ENCODE results near the gene MRPS16.
"Not testable (repeated sequence)": the region's sequence is repeated elsewhere in the genome, so short reads cannot be mapped to it uniquely, and the experiment has no call there.

Gene MRPS16

DNA sequence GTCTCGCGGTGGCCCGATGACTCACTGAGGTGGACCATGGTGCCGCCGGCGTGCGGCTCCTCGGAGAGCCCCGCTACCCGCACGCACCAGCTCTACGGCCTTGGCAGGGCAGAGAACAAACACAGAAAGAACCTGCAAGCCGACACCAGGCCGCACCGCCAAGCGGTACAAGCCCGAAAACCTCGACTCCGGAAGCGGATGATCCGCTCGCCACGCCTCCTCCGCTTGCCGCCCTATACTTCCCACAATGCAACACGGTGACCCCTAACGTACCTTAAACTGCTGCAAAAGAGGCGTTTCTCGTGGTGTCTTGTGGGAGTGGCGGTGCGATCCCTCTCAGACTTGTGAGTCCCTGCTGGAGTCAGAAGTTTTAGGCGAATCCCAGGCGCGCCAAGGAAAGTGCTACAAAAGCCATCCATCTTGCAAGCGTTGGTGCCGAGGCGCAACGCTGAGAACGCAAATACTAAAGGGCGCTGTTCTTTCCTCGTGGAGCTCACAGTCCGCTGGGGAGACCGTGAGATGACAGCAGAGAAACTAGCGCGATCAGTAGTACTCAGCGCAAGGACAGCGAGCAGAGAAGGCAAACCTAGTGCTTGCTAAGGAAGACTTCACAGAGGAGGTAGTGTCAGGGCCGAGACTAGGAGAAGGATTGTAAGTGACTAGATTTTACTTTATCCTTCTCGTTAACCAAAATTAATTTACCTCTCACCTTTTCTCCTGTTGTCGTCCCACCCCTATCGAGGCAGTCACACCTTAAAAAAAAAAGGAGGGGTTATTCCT is at the start of gene MRPS16:
Gene MRPS16 (minus strand): TSS at position 200 of the 780 bp plus-strand sequence. CDS start 162 bp downstream, at position 38.
- peak; percentile 87 for FAIRE-seq
- DNase-seq (ENCODE audit: low spot score) = peak; percentile 97

DNA sequence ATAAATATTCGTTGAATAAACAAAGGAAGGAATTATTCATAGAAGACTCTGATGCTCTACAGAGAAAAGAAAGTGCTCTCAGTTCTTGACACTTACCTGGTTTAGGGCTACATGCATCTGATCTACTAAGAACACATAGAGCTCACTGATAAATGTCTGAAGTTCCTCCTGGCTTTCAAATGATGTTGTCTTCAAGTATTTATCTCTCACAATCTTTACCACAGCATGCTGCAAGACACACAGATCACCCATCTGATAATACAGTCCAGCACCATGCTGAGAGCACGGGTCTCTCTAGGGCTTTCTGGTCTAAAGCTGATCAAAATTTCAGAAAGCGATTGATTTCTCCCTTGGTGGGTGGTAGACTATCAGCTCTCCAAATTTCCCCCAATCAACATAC is 44.5 kb upstream of the MRPS16 start:
- FAIRE-seq = no peak

DNA sequence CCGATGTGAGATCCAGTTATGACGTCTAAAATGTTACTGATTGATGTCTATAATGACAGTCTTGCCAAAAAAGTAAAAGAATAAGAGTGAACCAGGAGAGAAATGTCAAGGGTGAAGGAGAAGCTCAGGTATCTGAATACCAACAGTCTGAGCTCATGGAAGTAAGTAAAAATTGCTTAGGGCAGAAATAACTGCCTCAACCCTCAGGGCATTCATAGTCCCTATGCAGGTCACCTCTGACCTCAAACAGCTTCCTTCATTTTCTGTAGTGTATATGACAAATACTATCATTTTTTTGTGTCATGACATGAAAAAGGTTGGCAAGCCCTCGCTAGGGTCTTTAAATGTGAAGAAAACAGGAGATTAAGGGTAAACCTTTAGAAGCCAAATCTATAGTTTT is 41.0 kb upstream of the MRPS16 start:
- DNase-seq (ENCODE audit: low spot score) = no peak
- FAIRE-seq = no peak

More for the DNA sequence above, 44.5 kb upstream of the MRPS16 start:
- DNase-seq (ENCODE audit: low spot score) = no peak

DNA sequence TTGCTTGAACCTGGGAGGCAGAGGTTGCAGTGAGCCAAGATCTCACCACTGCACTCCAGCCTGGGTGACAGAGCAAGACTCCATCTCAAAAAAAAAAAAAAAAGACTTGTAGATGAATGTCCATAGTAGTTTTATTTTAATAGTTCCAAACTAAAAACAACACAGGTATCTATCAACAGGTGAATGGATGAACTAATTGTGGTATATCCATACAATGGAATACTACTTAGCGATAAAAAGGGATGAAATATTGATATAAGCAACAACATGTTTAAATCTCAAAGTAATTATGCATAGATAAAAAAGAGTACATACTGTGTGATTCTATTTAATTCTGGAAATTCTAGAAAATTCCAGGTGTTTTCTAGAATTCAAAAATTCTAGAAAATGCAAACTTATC is 37.5 kb upstream of the MRPS16 start:
- DNase-seq (ENCODE audit: low spot score) (no peak), FAIRE-seq (no peak)

DNA sequence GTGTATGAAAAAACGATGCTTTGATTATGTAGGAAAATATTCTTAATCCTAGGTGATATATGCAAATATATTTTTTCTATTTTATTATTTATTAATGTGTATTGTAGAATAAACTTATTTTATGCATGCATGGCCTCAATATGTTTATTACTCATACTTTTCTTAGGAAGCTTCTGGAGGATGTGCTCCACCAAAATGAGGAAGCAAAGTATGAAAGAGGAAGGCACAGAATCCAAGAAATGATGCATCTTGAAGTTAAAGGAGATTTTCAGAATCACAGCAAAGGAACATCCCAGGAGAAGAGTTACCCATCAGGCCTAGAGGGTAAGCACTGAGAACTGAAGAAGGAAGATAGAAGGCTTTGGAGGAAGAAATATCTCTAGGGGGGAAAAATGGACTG is 35.0 kb upstream of the MRPS16 start:
- DNase-seq (ENCODE audit: low spot score) (no peak), FAIRE-seq (no peak)

DNA sequence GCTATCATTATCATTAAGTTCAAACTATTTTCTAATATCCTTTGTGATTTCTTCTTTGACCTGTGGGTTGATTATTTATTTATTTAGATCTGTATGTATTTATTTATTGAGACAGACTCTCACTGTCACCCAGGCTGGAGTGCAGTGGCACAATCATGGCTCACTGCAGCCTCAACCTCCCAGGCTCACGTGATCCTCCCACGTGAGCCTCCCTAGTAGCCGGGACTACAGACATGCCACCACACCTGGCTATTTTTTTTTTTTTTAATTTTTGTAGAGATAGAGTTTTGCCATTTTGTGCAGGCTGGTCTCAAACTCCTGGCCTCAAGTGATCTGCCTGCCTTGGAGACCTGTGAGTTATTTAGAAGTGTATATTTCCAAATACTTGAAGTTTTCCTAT is 28.7 kb upstream of the MRPS16 start:
- no peak for DNase-seq (ENCODE audit: low spot score)

DNA sequence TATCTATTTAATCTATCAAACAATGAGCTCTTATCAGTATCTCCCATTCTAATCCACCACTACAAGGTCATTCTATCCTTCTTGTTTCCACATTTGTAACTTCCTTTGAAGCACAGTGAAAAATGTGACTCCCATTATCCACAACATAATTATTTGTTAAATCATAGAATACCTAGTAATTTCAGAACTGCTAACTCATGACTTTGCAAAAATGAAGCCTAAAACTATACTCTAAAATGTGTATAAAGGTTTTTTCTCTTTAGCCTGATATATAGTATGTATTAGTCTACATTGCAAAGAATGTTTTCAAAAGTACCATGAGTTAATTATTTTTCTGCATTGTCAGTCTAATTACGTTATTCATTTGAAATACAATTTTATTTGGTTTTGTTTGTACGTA is 12.0 kb upstream of the MRPS16 start:
- DNase-seq (ENCODE audit: low spot score) (no peak), FAIRE-seq (no peak)

More for the DNA sequence above, 28.7 kb upstream of the MRPS16 start:
- FAIRE-seq = no peak

DNA sequence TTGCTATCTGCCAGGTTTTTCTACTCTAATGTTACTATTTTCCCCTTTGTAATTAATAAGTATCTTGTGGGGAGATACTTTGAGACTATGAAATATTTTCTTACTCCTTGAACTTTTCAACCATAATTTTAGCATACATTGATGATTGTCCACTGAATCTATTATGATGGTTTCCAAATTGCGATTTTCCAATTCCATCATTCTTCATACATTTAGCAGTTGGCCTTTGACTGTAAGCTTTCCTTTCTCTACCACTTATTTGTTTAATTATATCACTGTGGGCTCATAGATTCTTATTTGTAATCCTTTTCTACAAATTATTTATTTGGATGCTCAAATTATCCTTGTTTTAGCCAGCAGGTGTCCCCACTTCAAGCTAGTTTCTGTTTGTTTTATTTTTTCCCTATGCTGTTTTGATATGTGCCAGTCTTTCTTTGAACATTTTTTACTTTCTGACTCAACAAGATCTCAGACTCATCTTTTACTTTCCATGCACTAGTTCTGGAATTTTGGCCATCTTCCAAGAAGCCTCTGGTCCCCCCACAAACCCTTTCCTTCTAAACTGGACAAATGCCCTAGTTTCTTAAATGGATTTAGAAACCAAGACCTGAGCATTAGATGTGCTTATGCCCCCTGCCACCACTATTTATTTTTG is 11.4 kb upstream of the MRPS16 start:
- peak; percentile 40 for DNase-seq (ENCODE audit: low spot score)
- no peak for FAIRE-seq

DNA sequence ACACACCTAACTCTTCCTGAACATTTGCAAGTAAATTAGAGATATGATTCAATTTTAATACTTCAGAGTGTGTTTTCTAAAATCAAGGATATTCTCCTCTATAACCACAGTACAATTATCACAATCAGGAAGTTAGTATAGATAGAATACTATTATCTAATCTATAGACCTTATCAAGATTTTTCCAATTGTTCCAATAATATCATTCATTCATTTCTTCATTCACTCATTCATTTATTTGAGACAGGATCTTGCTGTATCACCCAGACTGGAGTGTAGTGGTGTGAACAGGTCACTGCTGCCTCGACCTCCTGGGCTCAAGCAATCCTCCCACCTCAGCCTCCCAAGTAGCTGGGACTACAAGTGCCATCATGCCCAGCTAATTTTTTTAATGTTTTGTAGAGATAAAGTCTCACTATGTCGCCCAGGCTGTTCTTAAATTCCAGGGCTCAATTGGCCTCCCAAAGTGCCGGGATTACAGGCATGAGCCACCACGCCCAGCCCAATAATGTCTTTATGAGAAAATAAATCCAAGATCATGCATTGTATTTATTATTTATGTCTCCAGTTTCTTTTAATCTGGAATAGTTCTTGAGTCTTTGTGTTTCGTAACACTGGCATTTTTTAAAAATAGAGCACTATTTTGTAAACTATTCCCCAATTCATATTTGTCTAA is 10.6 kb upstream of the MRPS16 start:
- no peak for FAIRE-seq
- DNase-seq (ENCODE audit: low spot score) = no peak

DNA sequence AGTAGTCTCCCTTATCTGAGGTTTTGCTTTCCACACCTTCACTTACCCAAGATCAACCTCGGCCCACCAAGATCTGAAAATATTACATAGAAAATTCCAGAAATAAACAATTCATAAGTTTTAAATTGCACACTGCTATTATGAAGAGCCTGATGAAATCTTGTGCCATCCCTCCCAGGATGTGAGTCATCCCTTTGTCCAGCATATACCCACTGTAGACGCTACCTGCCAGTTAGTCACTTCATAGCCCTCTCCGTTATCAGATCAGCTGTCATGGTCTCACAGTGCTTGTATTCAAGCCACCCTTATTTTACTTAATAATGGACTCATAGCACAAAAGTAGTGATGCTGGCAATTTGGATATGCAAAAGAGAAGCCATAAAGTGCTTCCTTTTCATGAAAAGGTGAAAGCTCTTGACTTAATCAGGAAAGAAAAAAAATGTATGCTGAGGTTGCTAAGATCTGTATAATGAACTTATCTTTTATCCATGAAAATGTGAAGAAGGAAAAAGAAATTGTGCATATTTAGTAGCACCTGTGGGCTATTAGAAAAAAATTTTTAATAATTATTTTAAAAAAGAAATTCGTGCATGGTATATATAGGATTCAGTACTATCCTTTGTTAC is 9.8 kb upstream of the MRPS16 start:
- FAIRE-seq = peak; percentile 79
- DNase-seq (ENCODE audit: low spot score) = peak; percentile 77

DNA sequence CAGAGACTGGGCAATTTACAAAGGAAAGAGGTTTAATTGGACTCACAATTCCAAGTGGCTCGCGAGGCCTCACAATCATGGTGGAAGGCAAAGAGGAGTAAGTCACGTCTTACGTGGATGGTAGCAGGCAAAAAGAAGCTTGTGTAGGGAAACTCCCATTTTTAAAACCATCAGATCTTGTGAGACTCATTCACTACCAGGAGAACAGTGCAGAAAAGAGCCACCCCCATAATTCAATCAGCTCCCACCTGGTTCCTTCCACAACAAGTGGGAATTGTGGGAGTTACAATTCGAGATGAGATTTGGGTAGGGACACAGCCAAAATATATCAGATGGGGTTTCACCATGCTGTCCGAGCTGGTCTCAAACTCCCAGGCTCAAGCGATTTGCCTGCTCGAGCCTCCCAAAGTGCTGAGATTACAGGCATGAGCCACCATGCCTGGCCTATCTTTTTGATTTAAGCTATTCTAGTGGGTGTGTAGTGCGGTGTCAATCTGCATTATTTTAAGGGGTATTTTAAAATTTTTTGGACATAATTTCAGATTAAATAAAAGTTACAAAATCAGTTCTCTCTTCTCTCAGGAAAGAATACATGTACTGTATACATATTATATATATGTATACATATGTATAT is 9.0 kb upstream of the MRPS16 start:
- DNase-seq (ENCODE audit: low spot score) (no peak), FAIRE-seq (no peak)

DNA sequence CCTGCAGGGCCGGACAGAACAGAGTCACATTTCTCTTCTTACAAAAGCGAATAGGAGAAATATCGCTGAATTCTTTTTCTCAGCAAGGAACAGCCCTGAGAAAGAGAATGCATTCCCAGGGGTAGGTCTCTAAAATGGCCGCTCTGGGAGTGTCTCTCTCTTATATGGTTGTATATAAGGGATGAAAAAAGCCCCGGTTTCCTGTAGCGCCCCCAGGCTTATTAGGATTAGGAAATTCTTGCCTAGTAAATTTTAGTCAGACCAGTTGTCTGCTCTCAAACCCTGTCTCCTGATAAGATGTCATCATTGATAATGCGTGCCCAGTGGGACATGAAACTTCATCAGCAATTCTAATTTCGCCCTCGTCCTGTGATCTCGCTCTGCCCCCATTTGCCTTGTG is 6.2 kb upstream of the MRPS16 start:
- FAIRE-seq; DNase-seq (ENCODE audit: low spot score): not testable (repeated sequence)

DNA sequence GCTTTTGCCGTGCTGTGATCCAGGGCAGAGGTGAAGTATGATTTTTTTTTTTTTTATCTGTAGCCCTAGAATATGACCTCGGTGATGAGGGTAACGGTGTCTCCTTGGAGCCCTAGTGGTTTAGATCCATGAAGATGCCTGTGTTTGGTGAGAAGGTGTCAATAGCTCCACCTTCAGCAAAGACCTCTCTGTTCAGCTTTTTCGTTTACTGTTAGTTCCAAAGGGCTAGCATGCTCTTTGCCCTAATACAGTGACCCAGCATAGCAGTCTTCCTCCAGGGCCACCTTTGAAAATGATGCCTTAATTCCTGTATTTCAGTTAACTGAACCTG is 746 bp upstream of the MRPS16 start:
- DNase-seq (ENCODE audit: low spot score) = peak; percentile 52
- no peak for FAIRE-seq

DNA sequence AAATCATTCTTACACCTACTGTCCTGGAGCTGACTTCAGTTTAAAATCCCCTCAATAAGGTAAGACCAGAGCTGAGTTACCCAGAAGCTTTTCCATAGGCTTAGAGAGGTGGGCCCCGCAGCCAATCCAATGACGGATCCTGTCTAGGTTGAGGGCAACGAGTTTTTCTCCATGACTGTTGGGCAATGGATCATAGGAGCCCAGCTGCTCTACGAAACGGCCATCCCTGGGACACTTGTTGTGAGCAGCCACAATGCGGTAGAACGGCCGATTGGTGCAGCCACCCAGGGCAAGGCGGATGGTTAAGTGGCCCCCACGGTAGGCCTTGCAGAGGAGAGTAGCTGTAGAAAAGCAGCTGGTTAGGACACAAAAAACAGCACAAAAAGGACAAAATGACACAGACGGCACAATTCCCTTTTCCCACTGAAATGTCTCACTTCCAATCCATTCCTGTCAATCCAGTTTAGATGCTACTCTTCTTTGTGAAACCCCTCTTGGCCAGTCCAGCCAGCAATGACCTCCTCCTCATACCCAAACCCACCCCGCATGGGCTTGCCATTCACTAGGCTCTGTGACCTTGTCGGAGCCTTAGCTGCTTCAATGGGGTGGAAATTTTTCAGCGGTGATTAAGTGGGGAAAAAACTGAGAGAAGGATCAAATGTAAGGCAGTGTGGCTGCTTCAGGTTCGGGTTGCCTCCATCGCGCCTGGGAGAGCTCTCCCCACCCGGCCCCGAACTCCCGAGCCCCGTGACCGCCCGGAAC is 580 bp downstream of the MRPS16 start:
- FAIRE-seq (peak; percentile 32), DNase-seq (ENCODE audit: low spot score) (no peak)

DNA sequence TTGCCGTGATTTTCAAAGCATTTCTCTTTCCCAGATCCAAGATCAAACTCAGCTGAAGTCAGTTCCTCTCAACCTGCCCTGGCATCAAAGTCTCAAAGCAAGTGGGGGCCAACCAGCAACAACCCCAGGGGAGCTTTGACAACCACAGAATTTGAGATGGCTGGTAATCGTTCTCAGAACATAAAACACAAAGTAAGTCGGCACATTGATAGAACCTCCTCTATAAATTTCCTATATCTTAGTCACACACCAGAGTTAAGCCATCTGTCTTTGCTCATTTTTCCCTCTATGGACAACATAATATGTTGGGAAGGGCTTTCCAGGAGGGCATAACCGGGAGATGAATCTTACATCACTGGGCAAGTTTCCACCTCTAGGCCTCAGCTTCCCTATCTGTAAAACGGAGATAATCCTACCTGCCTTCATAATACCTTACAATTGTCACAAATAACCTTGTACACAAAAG is 4.2 kb downstream of the MRPS16 start:
- DNase-seq (ENCODE audit: low spot score) = no peak
- FAIRE-seq = no peak

DNA sequence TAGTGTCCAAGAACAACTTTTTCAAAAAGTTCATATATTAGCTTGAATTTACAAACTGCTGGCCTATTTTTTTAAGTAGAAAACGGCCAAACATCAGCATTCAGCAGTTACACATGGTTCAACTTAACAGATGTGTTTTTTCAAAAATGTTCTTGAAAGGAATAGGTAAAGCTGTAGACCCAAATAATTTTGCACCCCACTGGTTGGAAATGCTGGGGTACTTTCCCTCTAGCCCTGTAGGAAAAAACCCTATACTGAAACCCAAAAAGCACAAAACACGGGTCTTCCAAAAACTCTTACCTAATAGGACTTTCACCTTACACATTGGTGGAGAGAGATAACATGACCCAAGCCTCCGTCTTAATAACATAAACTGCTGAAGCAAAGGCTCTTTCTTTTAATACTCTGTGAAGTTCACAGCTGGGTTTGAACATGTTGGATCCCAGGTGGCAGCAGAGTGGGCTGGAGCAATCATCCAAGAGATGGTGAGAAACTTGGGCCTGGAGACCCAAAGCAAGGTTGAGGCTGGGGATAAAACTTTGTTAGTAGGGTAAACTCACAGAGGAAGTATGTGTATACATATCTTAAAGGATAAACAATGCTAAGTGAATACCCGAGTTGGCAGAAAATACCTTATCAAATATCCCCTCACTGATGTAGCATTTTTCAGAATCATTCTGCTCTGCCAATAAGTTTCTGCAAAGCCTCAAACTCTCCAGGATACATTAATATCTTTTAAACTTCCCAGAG is 4.8 kb downstream of the MRPS16 start:
- DNase-seq (ENCODE audit: low spot score) (no peak), FAIRE-seq (no peak)

DNA sequence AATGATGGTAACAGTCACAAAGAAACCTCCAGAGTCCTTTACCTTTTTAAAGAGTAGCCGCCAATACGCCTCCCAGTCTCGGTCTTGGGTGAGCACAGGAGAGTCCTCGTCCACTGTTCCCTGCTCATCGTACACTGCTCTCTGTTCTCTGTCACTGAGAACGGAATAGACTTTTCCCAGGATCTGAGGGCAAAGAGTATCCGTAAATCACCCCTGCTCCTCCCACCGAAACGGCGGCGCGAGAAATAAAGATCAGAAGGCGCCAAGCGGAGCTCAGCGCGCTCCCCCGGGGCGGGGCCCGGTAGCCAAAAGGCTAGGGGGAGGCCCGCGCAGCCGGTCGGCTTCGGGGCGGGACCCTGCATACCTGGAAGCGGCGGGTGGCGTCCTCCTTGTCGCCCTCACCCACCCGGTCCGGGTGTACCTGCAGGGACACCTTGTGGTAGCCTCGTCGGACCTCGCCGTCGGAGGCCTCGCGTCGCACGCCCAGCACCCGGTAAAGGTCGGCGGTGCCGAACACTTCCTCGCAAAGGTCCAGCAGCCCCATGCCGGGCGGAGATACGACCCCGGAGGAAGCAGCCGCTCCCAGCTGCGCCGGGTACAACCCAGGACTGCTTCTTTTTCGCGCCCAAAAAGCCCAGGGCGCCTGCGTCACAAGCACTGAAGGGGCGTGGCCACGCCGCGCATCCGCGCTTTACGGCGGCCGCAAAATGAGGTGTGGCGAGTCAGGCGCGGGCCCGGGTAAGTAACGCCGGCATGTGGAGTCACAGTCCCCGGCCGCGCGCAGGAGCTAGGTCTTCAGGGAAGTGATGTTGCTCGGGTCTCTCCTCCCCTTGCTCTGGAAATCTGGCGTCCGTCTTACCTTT is 5.6 kb downstream of the MRPS16 start, which contains the start of gene DNAJC9:
Gene DNAJC9 (minus strand): TSS at position 610 of the 863 bp plus-strand sequence. CDS start 66 bp downstream, at position 544.
- peak; percentile 5 for FAIRE-seq
- DNase-seq (ENCODE audit: low spot score) = peak; percentile 97

DNA sequence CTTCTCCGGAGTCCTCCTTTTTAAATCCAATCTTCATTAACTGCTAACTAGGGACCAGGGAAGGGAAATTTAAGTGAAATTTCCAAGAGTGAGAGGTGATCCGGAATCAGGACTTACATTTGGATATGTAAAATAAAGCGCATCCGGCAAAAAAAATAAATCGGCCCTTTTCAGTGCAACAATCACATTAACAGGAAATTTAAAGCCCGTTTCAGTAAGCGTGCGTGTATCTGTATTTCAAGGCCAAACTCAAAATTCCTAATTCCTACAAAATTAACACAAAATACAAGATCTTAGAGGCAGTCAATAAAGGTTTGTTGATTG is 6.2 kb downstream of the MRPS16 start:
- no peak for DNase-seq (ENCODE audit: low spot score)
- no peak for FAIRE-seq

Measured in urothelium cell line (cell line).